Muscle layer of colon (tissue), 2 donors: ENCODE results near the gene STOM.
"Not testable (repeated sequence)": the region's sequence is repeated elsewhere in the genome, so short reads cannot be mapped to it uniquely, and the experiment has no call there.

Experiments used
- H3K27ac ChIP-seq: one replicate; pipeline ENCODE4 v1.7.0; 2013; ENCODE audit warnings: low read depth, mild to moderate bottlenecking, low read length, moderate library complexity
- H3K27me3 ChIP-seq, 2 donors: one replicate each; pipeline ENCODE4 v1.7.0; 2013; ENCODE audit warnings: low read length in 2 of 2, mild to moderate bottlenecking in 2 of 2; ENCODE audit not compliant: insufficient read depth in 2 of 2, control insufficient read depth in 1 of 2
- H3K36me3 ChIP-seq: one replicate; pipeline ENCODE4 v1.7.0; 2013; ENCODE audit warnings: mild to moderate bottlenecking, low read length; ENCODE audit not compliant: insufficient read depth
- H3K4me1 ChIP-seq: one replicate; pipeline ENCODE4 v1.7.0; 2013; ENCODE audit warnings: mild to moderate bottlenecking, low read length; ENCODE audit not compliant: insufficient read depth
- H3K4me3 ChIP-seq, 2 donors: one replicate each; pipeline ENCODE4 v1.7.0; 2013; ENCODE audit warnings: low read length in 2 of 2, low read depth in 1 of 2, mild to moderate bottlenecking in 1 of 2, moderate library complexity in 1 of 2
- H3K9ac ChIP-seq: one replicate; pipeline ENCODE4 v1.7.0; 2013; ENCODE audit warnings: low read length
- H3K9me3 ChIP-seq: one replicate; pipeline ENCODE4 v1.7.0; 2013; ENCODE audit warnings: mild to moderate bottlenecking, low read length
- donor health status: abdominal sarcoma.
- donor health status: Adenocarcinoma of cecum.

Gene STOM, protein sequence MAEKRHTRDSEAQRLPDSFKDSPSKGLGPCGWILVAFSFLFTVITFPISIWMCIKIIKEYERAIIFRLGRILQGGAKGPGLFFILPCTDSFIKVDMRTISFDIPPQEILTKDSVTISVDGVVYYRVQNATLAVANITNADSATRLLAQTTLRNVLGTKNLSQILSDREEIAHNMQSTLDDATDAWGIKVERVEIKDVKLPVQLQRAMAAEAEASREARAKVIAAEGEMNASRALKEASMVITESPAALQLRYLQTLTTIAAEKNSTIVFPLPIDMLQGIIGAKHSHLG

DNA sequence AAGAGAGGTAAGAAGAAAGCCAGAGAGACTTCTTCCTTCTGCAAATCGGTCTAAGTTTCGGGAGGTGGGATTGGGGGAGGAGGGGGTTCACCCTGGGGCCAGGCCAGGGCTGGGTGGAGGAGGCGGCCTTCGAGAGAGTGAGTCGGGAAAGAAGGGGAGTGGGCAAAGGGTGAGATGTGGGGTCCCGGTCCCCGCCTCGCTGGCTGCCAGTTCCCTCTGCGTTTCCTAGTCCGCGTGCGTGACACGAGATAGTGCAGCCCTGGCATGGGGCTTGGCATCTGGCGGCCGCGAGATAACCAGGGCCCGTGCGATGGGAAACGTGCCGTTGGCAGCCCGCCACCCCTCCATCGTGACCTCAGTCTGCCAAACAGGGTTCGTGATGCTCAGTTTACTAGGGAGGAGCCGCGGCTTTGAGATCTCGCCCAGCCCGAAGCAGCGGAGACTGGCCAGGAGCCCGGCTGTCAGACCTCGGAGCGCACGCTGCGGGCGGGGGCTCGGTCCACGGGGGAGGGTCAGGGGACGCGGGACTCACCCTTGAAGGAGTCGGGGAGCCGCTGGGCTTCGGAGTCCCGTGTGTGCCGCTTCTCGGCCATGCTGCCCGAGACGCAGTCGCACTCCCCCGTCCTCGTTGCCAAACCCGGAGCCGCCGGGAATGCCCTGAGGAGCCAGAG, at the start of gene STOM:
STOM (minus strand) TSS at position 656 of the 671 bp plus-strand sequence; CDS start at position 593, 63 bp downstream.
- no peaks in the 10 kb centered on the region for H3K9me3 ChIP-seq
- H3K27me3 ChIP-seq: no peaks in the 10 kb centered on the region
- peaks cover 5% of the 10 kb centered on the region for H3K36me3 ChIP-seq
- H3K4me1 ChIP-seq: peaks cover 71% of the 10 kb centered on the region
- H3K9ac ChIP-seq: peak within 1 kb of the TSS; percentile 99
- H3K27ac ChIP-seq: peak within 1 kb of the TSS; percentile 97
- H3K4me3 ChIP-seq: peak within 1 kb of the TSS; percentile 75 to 93

DNA sequence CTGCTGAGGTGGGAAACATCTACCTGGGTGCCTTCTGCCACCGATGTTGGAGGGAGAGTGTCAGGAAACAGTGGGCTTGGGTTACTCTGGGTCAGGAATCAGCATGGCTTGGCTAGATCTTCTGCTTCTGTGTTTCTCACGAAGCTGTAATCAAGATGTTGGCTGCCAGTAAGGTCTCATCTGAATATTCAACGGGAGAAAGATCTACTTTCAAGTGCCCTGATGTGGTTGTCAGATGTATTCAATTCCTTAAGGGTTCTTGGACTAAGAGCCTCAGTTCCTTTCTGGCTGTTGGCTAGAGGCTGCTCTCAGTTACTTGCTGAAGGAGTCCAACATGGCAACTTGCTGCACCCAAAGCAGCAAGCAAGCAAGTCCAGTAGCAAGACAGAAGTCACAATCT, 41.9 kb upstream of the STOM start:
- no peaks in the 10 kb centered on the region for H3K9me3 ChIP-seq
- no peaks in the 10 kb centered on the region for H3K4me1 ChIP-seq
- no peak overlapping the region for H3K27ac ChIP-seq
- no peaks in the 10 kb centered on the region for H3K36me3 ChIP-seq
- H3K9ac ChIP-seq: no peak overlapping the region
- no peaks in the 10 kb centered on the region for H3K27me3 ChIP-seq
- no peak overlapping the region for H3K4me3 ChIP-seq

DNA sequence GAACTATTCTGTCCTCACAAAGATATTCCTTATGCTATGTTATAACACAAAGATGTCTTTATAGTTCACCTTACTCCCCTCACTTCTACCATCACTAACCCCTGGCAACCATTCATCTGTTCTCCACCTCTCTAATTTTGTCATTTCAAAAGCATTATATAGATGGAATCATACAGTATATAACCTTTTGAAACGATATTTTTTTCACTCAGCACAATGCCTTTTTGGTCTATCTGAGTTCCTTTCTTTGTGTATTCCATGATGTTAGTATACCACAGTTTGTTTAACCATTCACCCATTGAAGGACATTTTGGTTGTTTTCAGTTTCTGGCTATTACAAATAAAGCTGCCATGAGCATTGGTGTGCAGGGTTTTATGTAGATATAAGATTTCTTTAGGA, 35.8 kb upstream of the STOM start:
- no peaks in the 10 kb centered on the region for H3K27me3 ChIP-seq
- no peak overlapping the region for H3K9ac ChIP-seq
- no peaks in the 10 kb centered on the region for H3K36me3 ChIP-seq
- no peaks in the 10 kb centered on the region for H3K9me3 ChIP-seq
- H3K4me1 ChIP-seq: no peaks in the 10 kb centered on the region
- no peak overlapping the region for H3K4me3 ChIP-seq
- no peak overlapping the region for H3K27ac ChIP-seq

DNA sequence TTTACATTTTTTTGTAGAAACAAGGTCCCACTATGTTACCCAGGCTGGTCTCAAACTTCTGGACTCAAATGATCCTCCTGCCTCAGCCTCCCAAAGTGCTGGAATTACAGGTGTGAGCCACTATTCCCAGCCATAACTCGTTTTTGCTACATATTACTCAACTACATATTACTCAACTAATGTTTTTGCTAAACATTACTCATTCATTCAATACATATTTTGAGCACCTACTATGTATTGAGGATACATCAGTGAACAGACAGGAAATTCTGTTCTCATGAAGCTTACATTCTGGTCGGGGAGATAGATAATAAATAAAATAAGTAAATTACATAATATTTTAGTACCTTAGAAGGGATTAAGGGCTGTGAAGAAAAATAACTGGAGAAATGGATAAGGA, 34.9 kb upstream of the STOM start:
- no peak overlapping the region for H3K9ac ChIP-seq
- H3K27me3 ChIP-seq: no peaks in the 10 kb centered on the region
- no peaks in the 10 kb centered on the region for H3K36me3 ChIP-seq
- peaks cover 2% of the 10 kb centered on the region for H3K4me1 ChIP-seq
- no peak overlapping the region for H3K27ac ChIP-seq
- H3K9me3 ChIP-seq: no peaks in the 10 kb centered on the region
- no peak overlapping the region for H3K4me3 ChIP-seq

DNA sequence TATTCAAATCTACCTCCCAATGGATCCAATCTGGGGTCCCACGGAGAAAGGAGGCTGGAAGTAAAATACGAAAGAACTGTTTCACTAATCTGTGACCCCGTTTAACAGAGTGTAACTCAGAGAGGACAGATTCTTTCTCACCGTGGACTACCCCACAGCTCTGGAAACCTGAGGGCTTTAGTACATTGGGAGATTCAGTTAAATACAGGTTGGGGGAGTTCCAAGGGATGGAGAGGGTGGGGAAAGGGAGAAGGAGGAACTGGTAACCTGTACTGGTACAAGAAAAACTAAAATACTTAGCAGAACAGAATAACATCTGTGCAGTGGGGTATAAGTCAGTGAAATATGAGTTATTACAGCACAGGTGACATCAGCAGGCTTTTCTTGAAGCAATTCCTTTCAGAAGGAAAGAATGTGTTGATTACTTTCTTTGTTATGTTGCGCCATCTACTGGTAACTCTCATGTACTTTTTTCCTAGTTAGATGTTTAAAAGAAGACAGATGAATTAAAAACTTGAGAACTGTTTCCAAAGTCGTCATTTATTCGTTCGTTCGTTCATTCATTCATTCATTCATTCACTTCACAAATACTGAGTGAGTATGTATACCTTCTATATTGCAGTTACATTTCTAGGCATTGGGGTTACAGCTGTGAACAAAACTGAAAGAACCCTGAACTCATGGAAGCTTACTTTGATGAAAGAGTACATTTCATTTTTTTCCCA, 30.0 kb upstream of the STOM start:
- no peak overlapping the region for H3K27ac ChIP-seq
- peaks cover 5% of the 10 kb centered on the region for H3K4me1 ChIP-seq
- no peaks in the 10 kb centered on the region for H3K9me3 ChIP-seq
- H3K9ac ChIP-seq: no peak overlapping the region
- no peaks in the 10 kb centered on the region for H3K36me3 ChIP-seq
- no peak overlapping the region for H3K4me3 ChIP-seq
- H3K27me3 ChIP-seq: no peaks in the 10 kb centered on the region

DNA sequence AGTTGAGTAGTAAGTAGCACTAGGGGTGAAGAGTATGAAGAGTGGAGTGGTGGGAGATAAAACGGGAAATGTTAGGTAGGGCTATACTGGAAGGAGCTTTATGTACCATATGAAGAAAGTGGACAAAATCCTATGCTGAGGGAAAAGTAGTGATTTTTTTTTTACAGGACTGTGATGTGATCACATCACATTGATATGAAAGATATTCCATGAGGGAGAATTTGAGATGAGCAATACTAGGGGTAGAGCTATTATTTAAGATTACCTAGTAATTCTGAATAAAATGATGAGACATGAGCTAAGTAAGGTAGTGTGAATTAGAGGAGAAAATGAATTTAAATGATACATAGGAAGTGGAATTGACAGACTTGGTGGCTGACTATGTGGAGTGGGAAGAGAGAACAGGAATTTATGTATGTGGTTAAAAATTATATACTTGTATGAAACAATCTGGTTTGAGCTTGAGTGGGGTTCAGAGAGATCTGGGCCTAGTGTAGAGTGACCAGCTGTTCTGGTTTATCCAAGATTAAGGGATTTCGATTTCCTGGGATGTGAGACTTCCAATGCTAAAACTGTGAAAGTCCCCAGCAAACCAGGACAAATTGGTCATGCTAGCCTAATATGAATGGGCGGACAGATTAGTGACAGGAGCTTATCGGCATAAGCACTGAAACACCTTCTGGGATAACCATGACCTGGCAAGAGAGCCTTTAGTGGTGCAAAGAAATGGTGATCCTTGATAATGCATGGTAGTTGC, 29.3 kb upstream of the STOM start:
- H3K27me3 ChIP-seq: no peaks in the 10 kb centered on the region
- no peaks in the 10 kb centered on the region for H3K36me3 ChIP-seq
- no peak overlapping the region for H3K27ac ChIP-seq
- H3K9ac ChIP-seq: no peak overlapping the region
- H3K4me3 ChIP-seq: no peak overlapping the region
- no peaks in the 10 kb centered on the region for H3K9me3 ChIP-seq
- H3K4me1 ChIP-seq: peaks cover 5% of the 10 kb centered on the region

DNA sequence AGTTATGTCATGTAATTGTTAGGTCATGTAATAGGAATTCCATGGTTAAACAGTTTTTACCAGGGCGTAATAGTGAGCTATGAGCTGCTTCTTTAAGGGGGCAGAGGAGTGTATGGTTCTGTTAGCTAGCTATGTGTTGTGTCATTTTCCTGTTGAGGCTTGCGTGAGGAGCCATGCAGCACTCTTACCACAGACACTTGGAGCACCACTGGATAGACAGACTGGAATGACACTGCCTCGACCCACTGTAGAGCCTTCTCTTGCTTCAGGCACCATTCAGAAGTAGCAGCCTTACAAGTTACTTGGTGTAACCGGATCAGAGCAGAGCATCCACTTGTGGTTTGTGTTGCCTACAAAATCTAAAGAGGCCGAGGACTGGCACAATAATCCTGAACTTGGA, 28.3 kb upstream of the STOM start:
- no peaks in the 10 kb centered on the region for H3K9me3 ChIP-seq
- H3K4me1 ChIP-seq: peaks cover 5% of the 10 kb centered on the region
- H3K27ac ChIP-seq: no peak overlapping the region
- no peak overlapping the region for H3K4me3 ChIP-seq
- no peaks in the 10 kb centered on the region for H3K36me3 ChIP-seq
- no peaks in the 10 kb centered on the region for H3K27me3 ChIP-seq
- H3K9ac ChIP-seq: no peak overlapping the region

DNA sequence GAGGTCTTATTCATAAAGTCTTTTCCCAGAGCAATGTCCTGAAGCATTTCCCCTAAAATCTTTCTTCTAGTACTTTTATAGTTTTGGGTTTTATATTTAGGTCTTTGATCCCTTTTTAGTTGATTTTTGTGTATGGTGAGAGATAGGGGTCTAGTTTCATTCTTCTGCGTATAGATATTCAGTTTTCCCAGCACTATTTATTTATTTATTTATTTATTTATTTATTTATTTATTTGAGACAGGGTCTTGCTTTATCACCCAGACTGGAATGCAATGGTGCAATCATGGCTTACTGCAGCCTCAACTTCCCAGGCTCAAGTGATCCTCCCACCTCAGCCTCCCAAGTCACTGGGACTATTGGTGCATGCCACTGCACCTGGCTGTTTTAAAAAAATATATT, 27.2 kb upstream of the STOM start:
- H3K9ac ChIP-seq, H3K27me3 ChIP-seq, H3K4me1 ChIP-seq, H3K9me3 ChIP-seq, H3K27ac ChIP-seq, H3K36me3 ChIP-seq, H3K4me3 ChIP-seq: not testable (repeated sequence)

DNA sequence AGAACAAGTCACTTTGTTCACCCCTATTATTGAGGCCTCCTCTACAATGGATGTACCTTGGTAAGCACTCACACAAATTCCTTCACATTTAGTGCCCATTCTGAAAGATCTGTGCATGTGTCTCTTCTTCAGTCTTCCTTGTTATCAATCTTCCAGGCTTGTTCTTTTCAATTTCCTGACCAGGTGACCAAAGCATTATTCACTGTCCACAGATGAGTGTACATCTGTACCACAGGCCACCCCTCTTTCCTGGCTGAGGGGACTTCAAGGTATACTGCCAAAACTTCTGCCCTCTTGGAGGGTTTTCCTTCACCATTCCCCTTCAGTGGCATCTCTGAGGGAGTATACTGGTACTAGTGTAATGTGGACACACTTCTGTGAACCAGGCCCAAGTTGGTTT, 25.5 kb upstream of the STOM start:
- peaks cover 5% of the 10 kb centered on the region for H3K4me1 ChIP-seq
- H3K9ac ChIP-seq: no peak overlapping the region
- H3K36me3 ChIP-seq: no peaks in the 10 kb centered on the region
- H3K4me3 ChIP-seq: no peak overlapping the region
- H3K27me3 ChIP-seq: no peaks in the 10 kb centered on the region
- no peaks in the 10 kb centered on the region for H3K9me3 ChIP-seq
- H3K27ac ChIP-seq: no peak overlapping the region

DNA sequence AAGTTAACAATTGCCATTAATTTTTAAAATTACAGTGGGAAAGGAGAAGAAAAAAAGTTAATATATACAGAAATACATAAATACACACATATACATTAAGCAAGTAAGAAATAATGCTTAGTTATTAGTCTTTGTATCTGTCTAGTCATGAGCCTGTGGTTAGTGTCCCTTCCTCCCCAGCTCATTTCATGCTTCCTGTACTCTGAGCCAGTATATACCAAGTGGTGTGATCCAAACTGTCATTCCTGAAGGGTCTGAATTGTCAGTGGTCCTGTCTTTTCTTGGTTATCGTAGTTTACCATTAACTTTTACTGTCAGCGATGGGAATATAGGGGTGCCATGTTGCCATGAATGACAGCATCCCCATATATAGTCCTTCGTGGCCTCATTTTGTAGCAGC, 24.2 kb upstream of the STOM start:
- H3K9ac ChIP-seq: no peak overlapping the region
- no peak overlapping the region for H3K27ac ChIP-seq
- no peaks in the 10 kb centered on the region for H3K36me3 ChIP-seq
- H3K9me3 ChIP-seq: no peaks in the 10 kb centered on the region
- no peaks in the 10 kb centered on the region for H3K4me1 ChIP-seq
- H3K27me3 ChIP-seq: no peaks in the 10 kb centered on the region
- H3K4me3 ChIP-seq: no peak overlapping the region

DNA sequence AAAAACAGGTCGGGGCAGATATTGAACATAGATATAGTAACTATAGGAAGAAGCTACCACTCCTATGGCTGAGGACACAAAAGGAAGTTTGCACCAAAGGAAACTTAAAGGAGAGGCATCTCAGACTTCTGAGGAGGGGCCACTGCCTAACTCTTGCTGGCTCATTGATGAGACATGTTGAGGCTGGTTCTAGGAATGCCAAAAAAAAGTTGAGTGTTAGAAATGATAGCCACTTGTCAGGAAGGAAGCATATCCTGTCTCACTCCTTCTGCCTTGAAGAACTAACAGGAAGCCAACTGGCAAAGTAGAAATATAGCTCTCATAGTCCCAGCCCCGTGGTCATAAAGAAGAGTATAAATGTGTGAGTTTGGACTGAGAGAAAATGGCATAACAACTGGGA, 23.3 kb upstream of the STOM start:
- H3K27me3 ChIP-seq: no peaks in the 10 kb centered on the region
- no peak overlapping the region for H3K4me3 ChIP-seq
- H3K9me3 ChIP-seq: no peaks in the 10 kb centered on the region
- H3K36me3 ChIP-seq: no peaks in the 10 kb centered on the region
- no peak overlapping the region for H3K27ac ChIP-seq
- no peak overlapping the region for H3K9ac ChIP-seq
- no peaks in the 10 kb centered on the region for H3K4me1 ChIP-seq
